Measurements from ENCODE around the gene SPIN1.

- TF ChIP-seq POLR2A (IDR thresholded peaks at IDR 0.05; ENCODE audit: low read length) (no peak), GATA1 (IDR thresholded peaks at IDR 0.05; ENCODE audit: low read depth, low read length) (no peak)
Measured at GRCh38 chr9:88436379-88436778, 48.1 kb downstream of the SPIN1 start.

Measured in erythroblast (primary cell).